GM21737 (cell line): ENCODE results near the gene APC2.
A peak's percentile ranks its signal among the peaks of the same experiment; 100 is the strongest.
"Not testable (repeated sequence)": the region's sequence is repeated elsewhere in the genome, so short reads cannot be mapped to it uniquely, and the experiment has no call there.

Experiments
- ATAC-seq: cut with Tn5 transposase; IDR thresholded peaks from one replicate; pipeline ENCODE4 v1.9.1; 2021; ENCODE audit warnings: mild to moderate bottlenecking, moderate library complexity; ENCODE audit not compliant: unreplicated experiment

APC2 gene

DNA sequence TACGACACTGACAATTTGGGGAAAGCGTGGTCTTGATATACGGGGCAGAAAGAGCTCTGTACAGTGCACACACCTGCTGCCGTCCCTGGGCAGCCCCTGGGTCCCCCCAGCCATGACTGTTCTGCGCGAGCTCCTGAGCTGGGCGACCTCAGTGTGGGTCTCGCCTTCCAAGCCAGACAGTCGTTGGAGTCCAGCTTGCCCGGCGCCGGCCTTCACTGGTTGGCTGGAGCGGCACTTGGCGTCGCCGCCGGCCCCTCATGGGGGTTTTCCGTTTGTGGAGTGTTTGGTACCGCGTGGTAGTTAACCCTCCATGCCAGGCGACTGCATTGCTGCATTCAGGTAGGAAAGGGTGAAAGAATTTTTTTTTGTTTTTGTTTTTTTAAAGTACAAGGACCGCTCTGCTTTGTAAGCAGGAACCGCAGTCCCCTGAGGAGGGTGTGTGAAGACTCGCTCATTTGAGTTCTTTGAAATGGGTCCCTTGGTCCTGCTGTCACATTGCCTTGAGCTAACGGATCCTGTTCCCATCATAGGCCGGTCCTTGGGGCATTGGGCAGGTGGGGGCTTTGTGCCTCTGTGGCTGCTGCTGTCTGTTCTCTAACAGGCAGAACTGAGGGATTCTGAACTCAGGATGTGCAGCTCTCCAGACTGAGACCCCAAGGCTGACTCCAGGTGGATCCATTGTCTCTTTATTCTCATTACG lies 22.6 kb upstream of the APC2 start:
- ATAC-seq, result no peak

DNA sequence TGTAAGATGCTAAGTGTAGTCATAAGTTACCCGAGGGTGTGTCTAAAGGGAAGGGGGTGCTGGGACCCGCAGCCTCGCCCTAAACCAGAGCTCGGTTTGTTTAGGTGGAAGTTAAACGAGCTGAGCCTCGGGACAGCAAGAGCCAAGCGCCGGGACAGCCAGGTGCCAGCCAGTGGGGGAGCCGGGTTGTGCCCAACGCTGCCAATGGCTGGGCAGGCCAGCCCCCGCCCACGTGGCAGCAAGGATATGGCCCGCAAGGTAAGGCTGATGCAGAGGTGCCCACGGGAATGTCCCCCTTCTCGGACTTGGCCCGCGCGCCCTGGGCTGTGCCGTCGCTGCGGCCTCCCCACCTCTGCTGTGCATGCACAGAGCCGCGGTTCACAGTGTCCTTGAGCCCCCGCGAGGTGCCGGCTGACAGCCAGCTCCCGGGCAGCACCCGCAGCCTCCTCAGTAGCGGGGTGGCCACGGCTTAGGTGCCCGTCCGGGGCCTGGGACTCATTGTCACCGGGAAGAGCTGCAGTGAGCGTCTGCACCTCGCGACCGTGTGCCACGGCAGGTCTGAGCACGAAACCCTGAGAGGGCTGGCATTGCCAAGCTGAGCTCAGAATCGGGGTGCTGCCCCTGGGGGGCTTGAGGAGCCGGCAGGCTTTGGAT lies 21.1 kb upstream of the APC2 start:
- no peak for ATAC-seq

DNA sequence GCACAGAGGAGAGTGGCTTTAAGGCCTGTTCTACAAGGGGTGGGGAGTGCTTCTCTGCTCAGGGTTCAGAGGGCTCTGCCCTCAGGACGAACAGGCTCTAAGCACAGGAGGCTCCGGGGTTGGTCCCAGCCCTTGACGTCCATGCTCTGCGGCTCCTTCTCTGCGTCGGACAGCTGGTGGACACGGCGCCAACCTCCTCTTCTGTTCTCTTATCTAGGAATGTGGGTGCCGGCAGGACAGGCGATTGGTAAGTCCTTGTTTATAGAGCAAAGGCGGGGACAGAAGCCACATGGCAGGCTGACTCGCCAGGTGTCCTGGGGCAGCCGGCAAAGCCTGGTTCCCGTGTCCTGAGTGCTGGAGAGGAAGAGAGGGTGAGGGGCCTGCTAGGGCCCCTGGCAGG lies 20.2 kb upstream of the APC2 start:
- ATAC-seq, result no peak

DNA sequence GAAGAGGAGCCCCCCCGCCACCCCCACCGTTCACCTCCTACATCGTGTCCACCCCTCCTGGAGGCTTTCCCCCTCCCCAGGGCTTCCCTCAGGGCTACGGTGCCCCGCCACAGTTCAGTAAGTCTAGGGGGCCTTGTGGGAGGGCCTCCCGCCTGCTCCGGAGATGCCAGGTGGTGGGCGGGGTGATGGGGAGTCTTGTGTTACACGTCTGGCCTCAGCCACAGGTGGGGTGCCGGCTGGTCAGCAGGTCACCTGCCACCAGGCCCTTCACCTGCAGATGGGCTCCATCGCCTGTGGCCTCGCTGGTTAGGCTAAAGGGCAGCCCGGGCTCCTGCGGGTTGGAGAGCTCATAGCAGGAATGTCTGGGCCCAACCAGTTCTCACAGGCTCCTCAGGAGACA lies 19.7 kb upstream of the APC2 start:
- ATAC-seq, result no peak

DNA sequence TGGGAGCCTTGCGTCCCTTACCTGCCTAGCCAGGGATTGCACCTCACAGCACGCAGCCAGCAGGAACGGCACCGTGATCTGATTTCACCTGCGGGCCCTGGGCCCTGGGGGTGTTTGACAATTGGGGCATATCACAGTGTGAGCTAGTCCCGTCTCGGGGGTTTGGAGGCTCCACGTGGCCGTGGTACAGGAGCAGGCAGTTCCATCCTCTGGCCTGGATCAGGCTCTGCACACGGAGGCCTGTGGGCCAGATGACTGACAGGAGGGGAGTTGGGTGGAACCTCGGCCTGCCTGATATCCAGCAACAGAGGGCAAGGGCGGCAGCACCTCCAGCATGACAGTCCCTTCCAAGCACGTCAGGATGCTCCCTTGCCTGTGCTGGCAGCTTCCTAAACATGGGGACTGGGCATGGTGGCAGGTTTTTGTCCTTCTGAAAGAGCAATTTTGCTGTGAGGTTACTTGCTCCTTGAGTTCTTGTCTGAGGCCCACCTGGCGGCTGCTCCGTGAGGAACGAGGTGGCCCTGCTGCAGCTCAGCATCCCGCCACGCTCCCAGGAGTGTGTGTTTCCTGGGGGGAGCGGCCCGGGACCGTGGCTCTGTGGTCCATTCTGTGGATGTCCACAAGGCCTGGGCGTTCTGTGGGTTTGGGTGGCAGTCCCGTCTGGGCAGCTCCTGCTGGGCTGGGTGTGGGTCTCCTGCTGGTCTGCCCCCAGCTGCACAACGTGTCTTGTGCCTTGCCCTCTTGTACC lies 18.0 kb upstream of the APC2 start:
- no peak for ATAC-seq

DNA sequence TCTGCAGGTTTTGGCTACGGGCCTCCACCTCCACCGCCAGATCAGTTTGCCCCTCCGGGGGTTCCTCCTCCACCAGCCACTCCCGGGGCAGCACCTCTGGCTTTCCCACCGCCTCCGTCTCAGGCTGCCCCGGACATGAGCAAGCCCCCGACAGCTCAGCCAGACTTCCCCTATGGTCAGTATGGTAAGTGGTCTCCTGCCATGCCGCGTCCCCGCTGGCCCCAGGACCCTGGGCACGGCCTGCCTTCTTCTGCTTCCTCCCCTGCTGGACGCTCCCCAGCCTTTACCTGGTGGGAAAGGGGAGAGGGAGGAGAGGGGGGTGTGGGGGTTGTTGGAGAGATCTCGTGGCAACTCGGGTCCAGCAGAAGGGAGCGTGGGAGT lies 17.4 kb upstream of the APC2 start:
- ATAC-seq, result no peak

DNA sequence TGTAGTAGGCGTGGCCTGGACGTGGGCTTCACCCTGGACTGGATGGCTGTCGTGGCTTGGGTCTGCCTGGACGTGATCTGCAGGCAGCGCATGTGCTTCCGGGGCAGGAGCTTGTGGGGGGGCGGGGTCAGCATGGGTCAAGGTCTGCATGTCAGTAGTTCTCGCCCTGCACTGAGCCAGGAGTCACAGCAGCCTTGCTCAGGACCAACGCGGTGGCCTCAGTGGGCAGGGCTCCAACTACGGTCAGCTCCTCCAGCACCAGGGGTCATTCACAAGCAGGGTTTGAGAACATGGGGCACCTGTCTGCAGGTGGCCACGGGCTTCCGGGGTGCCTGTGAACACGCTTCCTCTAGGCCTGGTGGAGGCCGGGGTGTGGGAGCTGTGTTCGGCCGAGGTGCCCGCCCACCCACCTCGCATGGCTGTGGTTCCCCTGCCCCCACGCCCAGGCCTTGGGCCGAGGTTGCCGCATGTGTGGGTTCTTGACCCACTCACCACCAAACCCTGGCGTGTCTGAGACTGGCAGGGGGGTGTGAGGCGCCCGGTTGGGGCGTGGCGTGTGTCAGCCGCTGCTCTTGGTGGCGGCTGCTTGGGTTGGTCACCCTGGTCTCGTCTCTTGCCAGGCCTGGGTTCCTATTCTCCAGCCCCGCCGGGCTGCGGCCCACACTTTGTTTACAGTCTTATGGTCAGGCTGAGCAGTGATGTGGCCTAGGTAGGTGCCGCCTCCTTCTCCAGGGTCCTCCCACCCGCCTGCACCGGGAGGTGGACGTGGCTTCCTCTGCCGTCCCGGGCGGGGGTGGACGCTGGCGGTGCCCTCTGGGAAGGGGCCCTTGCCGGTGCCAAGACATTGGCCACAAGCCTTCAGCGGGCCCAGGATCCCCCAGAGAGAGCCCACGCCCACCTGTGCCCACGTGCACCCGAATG lies 16.5 kb upstream of the APC2 start:
- ATAC-seq, result no peak

DNA sequence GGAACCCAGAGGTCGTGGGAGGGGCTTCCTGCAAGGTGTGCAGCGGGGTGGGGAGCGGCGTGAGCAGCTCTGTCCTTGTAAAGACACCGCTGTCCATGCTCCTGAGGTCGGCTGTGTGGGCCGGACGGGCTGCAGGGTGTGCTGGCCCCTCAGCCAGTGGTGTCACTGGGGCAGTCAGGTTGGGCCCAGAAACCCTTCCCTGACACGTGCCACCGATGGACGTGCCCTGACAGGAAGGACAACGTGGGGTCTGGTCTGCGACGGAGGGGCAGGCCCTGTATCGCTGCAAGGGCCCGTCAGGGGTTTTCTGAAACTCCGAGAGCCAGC lies 15.9 kb upstream of the APC2 start:
- no peak for ATAC-seq

DNA sequence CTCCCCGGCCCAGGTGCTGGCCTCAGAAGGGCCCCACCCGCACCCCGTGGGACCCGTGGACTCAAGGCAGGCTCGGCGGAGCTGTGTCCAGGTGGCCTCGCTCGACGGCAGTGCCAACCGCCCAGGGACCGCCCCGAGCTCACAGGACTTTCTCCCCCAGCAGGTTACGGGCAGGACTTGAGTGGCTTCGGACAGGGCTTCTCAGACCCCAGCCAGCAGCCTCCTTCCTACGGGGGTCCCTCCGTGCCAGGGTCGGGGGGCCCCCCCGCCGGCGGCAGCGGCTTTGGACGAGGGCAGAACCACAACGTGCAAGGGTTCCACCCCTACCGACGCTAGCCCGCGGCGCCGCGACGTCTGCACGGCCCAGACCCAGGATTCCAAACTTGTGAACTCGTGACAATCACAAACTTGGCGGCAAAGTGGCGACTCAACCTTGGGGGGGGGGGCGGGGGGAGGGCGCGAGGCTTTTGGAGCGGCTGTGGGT lies 15.3 kb upstream of the APC2 start:
- no peak for ATAC-seq

DNA sequence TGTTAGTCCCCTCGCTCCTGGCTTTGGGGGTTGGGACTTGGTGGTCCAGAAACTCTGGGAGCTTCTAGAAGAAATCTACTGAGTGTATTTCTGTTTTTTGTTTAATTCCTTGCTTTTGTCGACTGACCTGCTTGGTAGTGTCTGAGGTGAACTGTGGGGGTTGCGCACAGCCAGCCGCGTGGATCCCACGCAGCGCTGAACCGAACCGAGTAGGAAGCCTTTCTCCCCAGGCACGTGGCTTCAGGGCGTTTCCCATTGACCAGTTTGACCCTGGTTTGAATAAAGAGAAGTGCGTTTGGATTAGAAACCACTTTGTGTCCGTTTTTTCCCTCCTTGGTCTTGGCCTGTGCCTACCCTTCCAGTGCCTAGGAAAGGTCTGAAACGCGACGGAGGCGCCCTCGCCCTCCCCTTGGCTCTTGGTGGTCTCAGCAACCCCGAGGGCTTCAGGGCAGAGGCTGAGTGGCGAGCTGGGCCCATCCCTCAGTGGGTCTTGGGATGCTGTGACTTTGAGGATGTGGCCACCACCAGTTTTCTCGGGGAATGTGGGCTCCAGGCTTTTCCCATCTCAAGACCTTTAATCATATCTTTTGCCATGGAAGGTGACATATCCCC lies 14.4 kb upstream of the APC2 start:
- no peak for ATAC-seq

DNA sequence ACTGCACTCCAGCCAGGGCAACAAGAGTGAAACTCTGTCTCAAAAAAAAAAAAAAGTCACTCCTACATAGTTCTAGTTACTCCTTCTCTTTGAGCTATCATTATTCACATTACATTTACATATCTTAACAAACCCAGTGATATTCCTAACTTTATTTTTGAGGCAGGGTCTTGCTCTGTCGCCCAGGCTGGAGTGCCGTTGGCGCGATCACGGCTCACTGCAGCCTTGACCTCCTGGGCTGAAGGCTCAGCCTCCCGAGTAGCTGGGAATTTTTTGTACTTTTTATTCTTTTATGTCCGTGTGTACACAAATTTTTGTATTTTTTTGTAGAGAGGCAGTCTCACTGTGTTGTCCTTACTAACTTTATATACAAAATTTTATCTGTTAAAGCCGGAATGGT lies 12.3 kb upstream of the APC2 start:
- no peak for ATAC-seq

DNA sequence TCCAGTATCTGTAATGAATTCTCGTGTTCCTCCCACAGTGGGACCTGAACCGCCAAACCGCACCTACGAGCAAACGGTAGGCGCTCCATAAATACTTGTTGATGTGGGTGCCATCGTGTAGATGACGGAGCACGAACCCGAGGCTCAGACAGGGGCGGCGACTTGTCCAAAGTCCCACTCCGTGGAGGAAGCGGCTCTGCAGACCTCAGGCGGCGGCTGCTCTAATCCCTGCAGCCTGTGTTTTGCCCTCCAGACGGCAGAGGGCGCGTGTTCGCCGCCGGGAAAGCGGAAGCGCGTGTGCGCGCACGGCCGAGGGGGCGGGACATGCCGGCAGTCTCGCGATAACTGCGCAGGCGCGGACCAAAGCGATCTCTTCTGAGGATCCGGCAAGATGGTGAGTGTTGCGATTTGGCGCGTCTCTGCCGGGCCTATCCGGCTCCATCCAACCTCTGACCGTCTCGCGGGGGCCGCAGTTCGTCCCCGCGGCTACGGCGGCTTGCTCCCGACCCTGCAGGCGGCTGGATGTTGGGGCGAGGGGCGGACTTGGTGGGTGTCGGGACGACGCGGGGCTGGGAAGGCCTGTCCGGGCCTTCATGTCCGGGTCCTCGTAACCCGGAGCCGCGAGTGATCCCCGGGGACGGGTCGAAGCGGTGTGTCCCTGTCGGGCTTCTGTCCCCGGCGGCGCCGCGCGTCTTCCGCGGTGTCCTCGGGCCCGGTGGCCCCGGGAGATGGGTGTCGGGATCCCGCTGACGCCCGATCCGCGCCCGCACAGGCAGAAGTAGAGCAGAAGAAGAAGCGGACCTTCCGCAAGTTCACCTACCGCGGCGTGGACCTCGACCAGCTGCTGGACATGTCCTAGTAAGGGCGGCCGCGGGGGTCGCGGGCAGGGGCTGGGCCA lies 11.6 kb upstream of the APC2 start, which contains the start of gene RPS15:
Gene RPS15, plus strand, starts transcription at position 362 of the 898 bp plus-strand sequence. Its CDS starts 30 bp downstream, at position 392.
- peak; percentile 64 for ATAC-seq

DNA sequence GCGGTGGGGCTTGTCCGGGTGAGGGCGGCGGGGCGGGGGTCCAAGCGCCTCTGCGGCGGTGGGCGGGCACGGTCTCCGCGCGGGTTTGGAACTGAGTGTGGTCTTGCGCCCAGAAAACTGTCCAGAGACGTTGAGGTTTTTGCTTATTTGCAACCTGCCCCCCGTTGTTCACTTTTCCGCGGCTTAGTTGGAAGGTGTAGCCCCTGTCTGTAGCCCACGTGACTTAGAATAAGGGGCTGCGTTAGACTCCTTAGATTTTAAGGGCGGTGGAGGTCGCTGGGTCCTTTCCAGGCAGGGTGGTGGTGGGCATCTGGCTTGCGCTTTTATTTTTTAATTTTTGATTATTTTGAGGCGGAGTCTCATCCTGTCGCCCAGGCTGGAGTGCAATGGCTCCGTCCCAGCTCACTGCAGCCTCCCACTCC lies 11.0 kb upstream of the APC2 start:
- peak; percentile 1 for ATAC-seq

DNA sequence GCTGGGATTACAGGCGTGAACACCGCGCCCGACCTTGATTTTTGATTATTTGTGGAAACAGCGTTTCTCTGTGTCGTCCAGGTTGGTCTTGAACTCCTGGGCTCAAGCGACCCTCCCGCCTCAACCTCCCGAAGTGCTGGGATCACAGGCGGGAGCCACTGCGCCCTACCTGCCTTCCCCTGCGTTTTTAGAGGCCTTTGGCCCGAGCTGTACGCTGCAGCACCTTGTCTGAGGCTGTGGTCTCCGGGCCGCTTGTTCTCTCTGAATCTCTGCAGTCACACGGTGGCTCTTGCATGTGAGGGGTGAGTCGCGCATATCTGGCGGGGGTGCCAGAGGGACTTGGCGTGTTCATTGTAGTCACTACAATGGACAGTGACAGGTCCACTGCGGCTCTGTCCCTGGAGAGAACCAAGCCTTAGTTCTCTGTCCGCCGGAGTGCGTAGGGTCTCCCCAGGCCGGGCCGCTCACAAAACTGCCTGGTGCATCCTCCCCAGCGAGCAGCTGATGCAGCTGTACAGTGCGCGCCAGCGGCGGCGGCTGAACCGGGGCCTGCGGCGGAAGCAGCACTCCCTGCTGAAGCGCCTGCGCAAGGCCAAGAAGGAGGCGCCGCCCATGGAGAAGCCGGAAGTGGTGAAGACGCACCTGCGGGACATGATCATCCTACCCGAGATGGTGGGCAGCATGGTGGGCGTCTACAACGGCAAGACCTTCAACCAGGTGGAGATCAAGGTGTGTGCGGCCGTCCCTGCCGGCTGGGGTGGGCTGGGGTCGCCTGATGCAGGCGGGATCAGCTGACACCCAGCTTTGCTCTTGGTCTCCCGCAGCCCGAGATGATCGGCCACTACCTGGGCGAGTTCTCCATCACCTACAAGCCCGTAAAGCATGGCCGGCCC lies 10.2 kb upstream of the APC2 start:
- ATAC-seq, result not testable (repeated sequence)

DNA sequence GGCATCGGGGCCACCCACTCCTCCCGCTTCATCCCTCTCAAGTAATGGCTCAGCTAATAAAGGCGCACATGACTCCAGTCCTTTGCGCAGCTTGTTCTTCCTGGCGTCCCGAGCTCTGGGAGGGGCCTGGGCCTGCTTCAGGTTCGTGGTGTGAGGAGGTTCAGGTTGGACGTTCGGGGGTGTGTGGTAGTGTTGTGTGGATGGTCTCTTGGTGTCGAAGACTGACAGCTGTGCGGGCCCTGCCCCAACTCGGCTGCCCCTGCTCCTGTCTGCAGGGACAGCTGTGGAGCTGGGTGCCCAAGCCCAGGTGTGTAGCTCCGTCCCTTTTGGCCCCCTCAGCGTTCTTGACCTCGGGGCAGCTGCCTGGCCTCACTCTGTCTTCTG lies 9.5 kb upstream of the APC2 start:
- ATAC-seq, result no peak

DNA sequence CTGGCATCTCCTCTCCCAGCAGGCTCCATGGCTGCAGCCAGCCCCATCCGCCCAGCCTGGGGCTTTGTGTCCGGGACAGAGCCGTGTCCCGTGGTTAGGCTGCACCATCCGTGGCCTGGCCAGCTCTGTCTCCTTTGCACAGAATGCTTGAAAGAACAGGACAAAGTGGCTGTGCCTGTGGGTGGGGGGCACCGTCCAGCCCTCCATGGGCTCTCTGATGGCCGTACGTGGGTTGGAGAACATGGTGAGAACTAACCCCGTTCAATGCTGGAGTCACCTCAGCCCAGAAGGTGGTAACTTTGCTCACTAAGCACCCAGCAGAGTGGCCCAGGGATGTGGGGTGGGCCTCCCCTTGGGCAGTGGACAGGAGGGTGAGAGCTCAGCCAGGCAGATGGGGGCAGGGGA lies 8.9 kb upstream of the APC2 start:
- no peak for ATAC-seq

DNA sequence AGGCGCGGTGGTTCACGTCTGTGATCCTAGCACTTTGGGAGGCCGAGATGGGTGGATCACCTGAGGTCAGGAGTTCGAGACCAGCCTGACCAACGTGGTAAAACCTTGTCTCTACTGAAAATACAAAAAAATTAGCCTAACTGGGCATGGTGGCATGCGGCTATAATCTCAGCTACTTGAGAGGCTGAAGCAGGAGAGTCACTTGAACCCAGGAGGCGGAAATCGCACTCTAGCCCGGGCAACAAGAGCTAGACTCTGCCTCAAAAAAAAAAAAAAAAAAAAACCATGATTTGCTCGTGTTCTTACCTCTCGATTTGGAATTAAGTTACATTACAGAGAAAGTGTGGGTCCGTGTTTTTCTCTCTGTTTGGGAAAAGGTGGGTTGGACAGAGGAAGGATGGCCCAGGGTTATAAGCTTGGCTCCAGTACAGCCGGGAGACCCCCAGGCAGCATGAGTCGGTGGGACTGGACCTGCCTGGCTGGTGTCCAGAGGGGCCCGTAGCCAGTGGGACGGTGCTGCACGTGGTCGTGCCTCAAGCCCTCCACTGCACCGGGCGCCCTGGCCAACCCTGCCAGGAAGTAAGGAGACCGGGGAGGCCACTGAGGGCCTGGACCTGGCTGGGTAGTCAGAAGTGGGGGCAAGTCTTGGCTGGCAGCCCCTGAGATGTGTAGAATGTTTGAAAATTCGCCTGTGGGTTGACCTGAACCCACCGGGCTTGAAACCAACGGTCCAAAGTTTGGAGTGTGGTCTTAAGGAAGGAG lies 8.1 kb upstream of the APC2 start:
- ATAC-seq, result no peak
